HepG2 (cell line): ENCODE results near the gene TLK2. TPM values are rescaled to one million over a fixed set of nuclear protein-coding genes. Genes with fewer than 3 reads are reported as not detected.

Source experiments
- ATAC-seq: fragments of 200-7000 bp; cut with Tn5 transposase; 3 replicates; pipeline ENCODE4 v1.9.1; 2020; ENCODE audit warnings: mild to moderate bottlenecking, moderate library complexity
- BruUV-seq: library from RNA; stranded (reverse); fragments of 400-500 nt; replicated peaks from 2 replicates; lab custom pipeline; 2021; lab: Mats Ljungman, UMichigan
- CTCF ChIA-PET: fragments of 300-600 bp; formaldehyde crosslinking; extraction: SDS; loops from one replicate; lab custom pipeline; 2021; ENCODE audit warnings: low total read pairs, inconsistent platforms, low intra/inter-chr PET ratio; lab: Yijun Ruan, JAX
- POLR2A ChIA-PET: fragments of 350-600 bp; sonication (Branson Sonifier 250); formaldehyde crosslinking; loops from one replicate; lab custom pipeline; 2020; ENCODE audit warnings: antibody characterized with exemption, inconsistent platforms; lab: Yijun Ruan, JAX
- DNase-seq: peaks from one replicate; pipeline ENCODE4 v3.0.0-alpha.2; 2015; ENCODE audit warnings: low spot score
- FAIRE-seq: peaks from 3 replicates; lab custom pipeline; 2011; peaks lifted over from hg19 to GRCh38; lab: Jason Lieb, UNC
- H2AFZ ChIP-seq: one replicate; pipeline ENCODE4 v1.6.1; 2011; ENCODE audit warnings: low read length, inconsistent platforms
- H3K27ac ChIP-seq: fragments of 300-600 bp; 3 replicates; pipeline ENCODE4 v1.8.0; 2011; ENCODE audit warnings: mixed run types, mild to moderate bottlenecking, mixed read lengths, low read length, inconsistent platforms; ENCODE audit not compliant: insufficient read depth; ENCODE audit errors: extremely low read length
- H3K27me3 ChIP-seq, 2 experiments: fragments of 200-600 bp in 1 of 2; 2 replicates in 1 of 2; 3 replicates in 1 of 2; pipeline versions ENCODE4 v1.6.0 to v1.8.0; 2011; ENCODE audit warnings: low read length in 2 of 2, mild to moderate bottlenecking in 2 of 2, moderate library complexity in 2 of 2, inconsistent platforms in 1 of 2; ENCODE audit not compliant: insufficient read depth in 2 of 2, control insufficient read depth in 1 of 2
- H3K36me3 ChIP-seq, 2 experiments: fragments of 200-600 bp in 1 of 2; replicated peaks in 1 of 2; 2 replicates in 1 of 2; 3 replicates in 1 of 2; pipeline versions ENCODE4 v1.5.1 to v1.8.0; 2011; ENCODE audit warnings: low read length in 2 of 2, inconsistent platforms in 1 of 2; ENCODE audit not compliant: insufficient read depth in 2 of 2, control insufficient read depth in 1 of 2
- H3K4me1 ChIP-seq: 2 replicates; pipeline ENCODE4 v1.5.1; 2012; ENCODE audit warnings: low read length, inconsistent platforms; ENCODE audit not compliant: insufficient read depth
- H3K4me2 ChIP-seq: 2 replicates; pipeline ENCODE4 v1.6.0; 2011; ENCODE audit warnings: low read depth, low read length, inconsistent platforms
- H3K4me3 ChIP-seq, 3 experiments: fragments of 200-600 bp in 1 of 3; sonication (generic), shearing (Covaris generic) in 1 of 3; replicated peaks in 1 of 3; 2 replicates each; pipeline ENCODE4 v1.5.1; 2011 to 2016; ENCODE audit warnings: low read length in 3 of 3, inconsistent platforms in 2 of 3, low read depth in 2 of 3, mild to moderate bottlenecking in 2 of 3, control low read depth in 1 of 3, mixed read lengths in 1 of 3; ENCODE audit not compliant: insufficient read depth in 1 of 3
- H3K79me2 ChIP-seq: one replicate; pipeline ENCODE4 v1.6.1; 2011; ENCODE audit warnings: low read length, inconsistent platforms; ENCODE audit not compliant: insufficient read depth
- H3K9ac ChIP-seq: 2 replicates; pipeline ENCODE4 v1.6.0; 2011; ENCODE audit warnings: mild to moderate bottlenecking, low read depth, low read length, inconsistent platforms; ENCODE audit not compliant: insufficient read depth
- H3K9me3 ChIP-seq: 2 replicates; pipeline ENCODE4 v1.5.1; 2012; ENCODE audit warnings: mild to moderate bottlenecking, low read length
- H4K20me1 ChIP-seq: 2 replicates; pipeline ENCODE4 v1.6.0; 2011; ENCODE audit warnings: inconsistent platforms, mild to moderate bottlenecking, low read length, moderate library complexity; ENCODE audit not compliant: insufficient read depth
- ETS1 ChIP-seq: sonication (generic); formaldehyde crosslinking; IDR thresholded peaks from 2 replicates; pipeline ENCODE4 v1.4.0; 2020; ENCODE audit warnings: missing genetic modification reagents
- MIER2 ChIP-seq: IDR thresholded peaks from 2 replicates; pipeline ENCODE4 v1.6.1; 2016; ENCODE audit warnings: missing biosample characterization, missing genetic modification reagents
- MXD4 ChIP-seq: IDR thresholded peaks from 2 replicates; pipeline ENCODE4 v1.6.1; 2016; ENCODE audit warnings: mild to moderate bottlenecking, missing biosample characterization, missing genetic modification reagents
- NCOA1 ChIP-seq: sonication (generic); formaldehyde crosslinking; IDR thresholded peaks from 2 replicates; pipeline ENCODE4 v1.9.0; 2021; ENCODE audit warnings: missing genetic modification reagents
- POLR2A ChIP-seq, 2 experiments: IDR thresholded peaks; 2 replicates each; pipeline ENCODE4 v1.6.1; 2011; ENCODE audit warnings: low read depth in 2 of 2, low read length in 2 of 2, mild to moderate bottlenecking in 1 of 2, moderate library complexity in 1 of 2; ENCODE audit not compliant: insufficient read depth in 1 of 2
- SRSF1 ChIP-seq: fragments of 200-400 bp; formaldehyde crosslinking; optimal IDR thresholded peaks from 2 replicates; pipeline ENCODE3; 2017; ENCODE audit warnings: mild to moderate bottlenecking, low read depth, low read length, moderate library complexity
- WIZ ChIP-seq: sonication (generic); formaldehyde crosslinking; IDR thresholded peaks from 2 replicates; pipeline ENCODE4 v1.5.1; 2020; ENCODE audit warnings: mild to moderate bottlenecking, missing genetic modification reagents
- XBP1 ChIP-seq: sonication (generic); formaldehyde crosslinking; IDR thresholded peaks from 2 replicates; pipeline ENCODE4 v1.5.0; 2020; ENCODE audit warnings: missing genetic modification reagents
- ZBTB37 ChIP-seq: sonication (generic); formaldehyde crosslinking; IDR thresholded peaks from 2 replicates; pipeline ENCODE4 v1.4.0; 2020; ENCODE audit warnings: mild to moderate bottlenecking, missing genetic modification reagents
- ZMYM4 ChIP-seq: sonication (generic); formaldehyde crosslinking; IDR thresholded peaks from 2 replicates; pipeline ENCODE4 v1.8.1; 2023; ENCODE audit warnings: mild to moderate bottlenecking, missing genetic modification reagents
- ZNF282 ChIP-seq: fragments of 450-650 bp; IDR thresholded peaks from 2 replicates; pipeline ENCODE4 v1.6.1; 2018; ENCODE audit not compliant: partially characterized antibody
- ZNF484 ChIP-seq: sonication (generic); formaldehyde crosslinking; IDR thresholded peaks from 2 replicates; pipeline ENCODE4 v1.5.1; 2020; ENCODE audit warnings: mild to moderate bottlenecking, low read depth, missing genetic modification reagents, borderline replicate concordance
- ZNF530 ChIP-seq: sonication (generic); formaldehyde crosslinking; IDR thresholded peaks from 2 replicates; pipeline ENCODE4 v1.5.0; 2020; ENCODE audit warnings: low read depth, mild to moderate bottlenecking, missing genetic modification reagents
- ZNF562 ChIP-seq: sonication (generic); formaldehyde crosslinking; IDR thresholded peaks from 2 replicates; pipeline ENCODE4 v1.8.0; 2022; ENCODE audit warnings: missing genetic modification reagents, borderline replicate concordance
- ZNF740 ChIP-seq: sonication (generic); formaldehyde crosslinking; IDR thresholded peaks from 2 replicates; pipeline ENCODE4 v1.4.0; 2020; ENCODE audit warnings: missing genetic modification reagents
- ZSCAN12 ChIP-seq: sonication (generic); formaldehyde crosslinking; IDR thresholded peaks from 2 replicates; pipeline ENCODE4 v1.9.0; 2021; ENCODE audit warnings: mild to moderate bottlenecking, missing genetic modification reagents
- ZSCAN5A ChIP-seq: sonication (generic); formaldehyde crosslinking; IDR thresholded peaks from 2 replicates; pipeline ENCODE4 v1.8.0; 2022; ENCODE audit warnings: mild to moderate bottlenecking, missing genetic modification reagents, borderline replicate concordance
- WGBS: methylation state at CpG from one replicate; pipeline ENCODE4 v1.1.6; 2017; ENCODE audit warnings: low lambda C conversion rate; 5-methylcytosine and 5-hydroxymethylcytosine counted together
- in situ Hi-C: cut with HindIII; loops from 2 replicates; pipeline ENCODE4 v1.10.0; 2017; ENCODE audit warnings: low pct_unique_long_range_greater_than_20kb; ENCODE audit not compliant: extremely low pct_ligation_motif_present
- intact Hi-C: fragments of 100-400 bp; cut with micrococcal nuclease; formaldehyde crosslinking; loops from one replicate; pipeline ENCODE4 v1.10.0; 2022; ENCODE audit not compliant: unreplicated experiment
- polyA plus RNA-seq, 8 experiments: library from polyadenylated mRNA; depleted of rRNA in 3 of 8; stranded (reverse) in 7 of 8; unstranded in 1 of 8; fragments of >200 nt; fragmentation: Illumina TruSeq in 4 of 8; extraction: Trizol in 4 of 8; gene quantifications; 2 replicates each; pipeline versions ENCODE4 v1.2.1 to v1.2.3, GENCODE V29; 2011 to 2016; ENCODE audit warnings: low read depth in 4 of 8, missing spikeins in 1 of 8, mixed read lengths in 1 of 8; ENCODE audit not compliant: insufficient read depth in 1 of 8
- total RNA-seq, 5 experiments: library from RNA; depleted of rRNA; stranded (reverse); fragments of >200 nt; fragmentation: Illumina TruSeq; extraction: Trizol; gene quantifications; 2 replicates each; pipeline ENCODE4 v1.2.3, GENCODE V29; 2016; ENCODE audit warnings: low read depth in 1 of 5

Gene TLK2
- total and polyA plus RNA-seq, 2 of the 13 experiments (the other 11 are each of a cell fraction or from before 2014, with no cell fraction given) = 58.7 to 60.8 TPM

- no peak for TF ChIP-seq MIER2 (CRISPR knock-in tag)
Measured at GRCh38 chr17:62649570-62649969, 170.9 kb downstream of the TLK2 start (continued).

- peaks cover 21% of the 10 kb centered on the region for H3K4me1 ChIP-seq
- no peaks in the 10 kb centered on the region for H3K9me3 ChIP-seq
- BruUV-seq = no TSS peak
- H3K36me3 ChIP-seq = no peaks in the 10 kb centered on the region
- intact Hi-C loops (no loop called here), in situ Hi-C loops (no loop called here)
- H3K79me2 ChIP-seq = no peaks in the 10 kb centered on the region
- 54% methylated on average over 6 of the region's 6 CpGs for WGBS
- H3K9ac ChIP-seq = no peak overlapping the region
- FAIRE-seq (no peak), ATAC-seq (no peak), DNase-seq (no peak)
- ChIA-PET POLR2A (no interaction called here), CTCF (no interaction called here)
- no peak overlapping the region for H2AFZ ChIP-seq
- H3K27me3 ChIP-seq = peaks cover 10 to 64% of the 10 kb centered on the region in 2 experiments; a peak in 4 of 5 replicates
- TF ChIP-seq MXD4 (CRISPR knock-in tag) = no peak
- no peak for TF ChIP-seq SRSF1
- no peak for TF ChIP-seq ZBTB37 (CRISPR knock-in tag)
- no peak for TF ChIP-seq ETS1
- TF ChIP-seq NCOA1 (CRISPR knock-in tag) = no peak
- TF ChIP-seq ZNF562 (CRISPR knock-in tag) = no peak
- no peak for TF ChIP-seq ZNF530 (CRISPR knock-in tag)
- no peak for TF ChIP-seq ZSCAN12 (CRISPR knock-in tag)
- no peak for TF ChIP-seq ZNF484
- TF ChIP-seq ZNF740 (CRISPR knock-in tag) = no peak
- TF ChIP-seq ZSCAN5A (CRISPR knock-in tag) = no peak
- no peak for TF ChIP-seq ZNF282
- TF ChIP-seq POLR2A (IDR thresholded peaks at IDR 0.05; ENCODE audit: insufficient read depth in 1 of 2, low read depth in 2 of 2, low read length in 2 of 2) = no peak
- TF ChIP-seq XBP1 (CRISPR knock-in tag) = no peak
- TF ChIP-seq ZMYM4 (CRISPR knock-in tag) = no peak
- no peak for TF ChIP-seq WIZ (CRISPR knock-in tag)
- H3K27ac ChIP-seq = no peak overlapping the region
- no peak overlapping the region for H3K4me2 ChIP-seq
- H4K20me1 ChIP-seq = no peaks in the 10 kb centered on the region
- H3K4me3 ChIP-seq = no peak overlapping the region
Measured at GRCh38 chr17:62650587-62650986, 172.0 kb downstream of the TLK2 start.
